HFFc6 (cell line): Measurements from ENCODE around the gene EPHX1. TPM values are rescaled to one million over a fixed set of nuclear protein-coding genes. Genes with fewer than 3 reads are reported as not detected.

Experiments
- DNase-seq: peaks from one replicate; pipeline ENCODE4 v3.0.0-alpha.2; 2018
- H3K27ac Mint-ChIP-seq: 2 replicates; pipeline ENCODE4 v1.8.0; 2020; ENCODE audit warnings: mild to moderate bottlenecking, mixed read lengths
- H3K27me3 Mint-ChIP-seq: 2 replicates; pipeline ENCODE4 v1.8.0; 2021; ENCODE audit warnings: mild to moderate bottlenecking, moderate library complexity, mixed read lengths; ENCODE audit not compliant: insufficient read depth
- H3K36me3 Mint-ChIP-seq: 2 replicates; pipeline ENCODE4 v1.8.0; 2021; ENCODE audit warnings: low read depth, mixed read lengths
- H3K4me1 Mint-ChIP-seq: 2 replicates; pipeline ENCODE4 v1.8.0; 2020; ENCODE audit warnings: low read depth, mixed read lengths
- H3K4me3 Mint-ChIP-seq: 2 replicates; pipeline ENCODE4 v1.8.0; 2020; ENCODE audit warnings: mild to moderate bottlenecking, moderate library complexity, mixed read lengths
- H3K9me3 Mint-ChIP-seq: 2 replicates; pipeline ENCODE4 v1.8.0; 2020; ENCODE audit warnings: mild to moderate bottlenecking, mixed read lengths
- total RNA-seq, 6 experiments: library from RNA; stranded (reverse); fragmentation: NEBNext Ultra II Directional; extraction: Animal tissue kit (Norgen Biotek cat#: 25700); gene quantifications; 2 replicates in 1 of 6; 3 replicates in 5 of 6; pipeline ENCODE4 v1.2.3, GENCODE V29; 2021
- TF ChIP-seq, protein P1 (sequence below): fragments of 200-600 bp; sonication (generic); IDR thresholded peaks from 2 replicates; pipeline ENCODE4 v1.5.0; 2021; ENCODE audit warnings: antibody characterized with exemption, mild to moderate bottlenecking

The EPHX1 gene
- total RNA-seq, 6 experiments from 2014 or later: 30.3 to 38.7 (median 34.9) TPM

DNA sequence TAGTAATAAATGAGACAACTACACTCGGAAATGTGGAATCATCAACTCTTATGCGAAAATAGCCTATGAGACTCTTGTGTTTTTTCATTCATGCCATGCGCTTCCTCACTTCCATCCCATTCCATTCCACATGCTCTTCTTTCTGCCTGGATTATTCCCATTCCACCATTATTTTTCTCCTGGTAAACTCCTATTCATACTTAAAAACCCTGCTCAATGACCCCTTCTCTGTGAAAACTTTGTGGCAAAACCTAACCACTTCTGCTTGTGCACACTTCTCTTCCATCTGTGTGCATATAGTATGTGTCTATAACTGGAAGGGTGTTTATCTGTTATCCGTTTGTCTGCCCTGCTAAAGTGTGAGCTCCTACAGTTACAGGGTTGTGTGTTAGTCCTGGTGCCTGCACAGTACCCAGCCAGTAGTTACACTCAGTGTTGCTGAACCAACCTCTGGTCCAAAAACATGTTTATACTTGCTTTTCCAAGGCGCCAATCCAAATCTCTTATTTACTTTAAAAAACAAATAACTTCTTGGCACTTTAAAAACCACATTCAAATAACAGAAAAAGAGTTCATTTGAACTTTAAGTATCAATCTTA lies 10.7 kb downstream of the EPHX1 start:
- Mint-ChIP-seq H3K27me3 (peaks cover 5% of the 10 kb centered on the region; the same call in 1 of the 2 replicates), H3K27ac (no peak overlapping the region), H3K4me3 (no peak overlapping the region), H3K4me1 (peaks cover 20% of the 10 kb centered on the region), H3K36me3 (no peaks in the 10 kb centered on the region), H3K9me3 (no peaks in the 10 kb centered on the region)
- DNase-seq: no peak
- TF ChIP-seq, protein P1, sequence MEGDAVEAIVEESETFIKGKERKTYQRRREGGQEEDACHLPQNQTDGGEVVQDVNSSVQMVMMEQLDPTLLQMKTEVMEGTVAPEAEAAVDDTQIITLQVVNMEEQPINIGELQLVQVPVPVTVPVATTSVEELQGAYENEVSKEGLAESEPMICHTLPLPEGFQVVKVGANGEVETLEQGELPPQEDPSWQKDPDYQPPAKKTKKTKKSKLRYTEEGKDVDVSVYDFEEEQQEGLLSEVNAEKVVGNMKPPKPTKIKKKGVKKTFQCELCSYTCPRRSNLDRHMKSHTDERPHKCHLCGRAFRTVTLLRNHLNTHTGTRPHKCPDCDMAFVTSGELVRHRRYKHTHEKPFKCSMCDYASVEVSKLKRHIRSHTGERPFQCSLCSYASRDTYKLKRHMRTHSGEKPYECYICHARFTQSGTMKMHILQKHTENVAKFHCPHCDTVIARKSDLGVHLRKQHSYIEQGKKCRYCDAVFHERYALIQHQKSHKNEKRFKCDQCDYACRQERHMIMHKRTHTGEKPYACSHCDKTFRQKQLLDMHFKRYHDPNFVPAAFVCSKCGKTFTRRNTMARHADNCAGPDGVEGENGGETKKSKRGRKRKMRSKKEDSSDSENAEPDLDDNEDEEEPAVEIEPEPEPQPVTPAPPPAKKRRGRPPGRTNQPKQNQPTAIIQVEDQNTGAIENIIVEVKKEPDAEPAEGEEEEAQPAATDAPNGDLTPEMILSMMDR: no peak

DNA sequence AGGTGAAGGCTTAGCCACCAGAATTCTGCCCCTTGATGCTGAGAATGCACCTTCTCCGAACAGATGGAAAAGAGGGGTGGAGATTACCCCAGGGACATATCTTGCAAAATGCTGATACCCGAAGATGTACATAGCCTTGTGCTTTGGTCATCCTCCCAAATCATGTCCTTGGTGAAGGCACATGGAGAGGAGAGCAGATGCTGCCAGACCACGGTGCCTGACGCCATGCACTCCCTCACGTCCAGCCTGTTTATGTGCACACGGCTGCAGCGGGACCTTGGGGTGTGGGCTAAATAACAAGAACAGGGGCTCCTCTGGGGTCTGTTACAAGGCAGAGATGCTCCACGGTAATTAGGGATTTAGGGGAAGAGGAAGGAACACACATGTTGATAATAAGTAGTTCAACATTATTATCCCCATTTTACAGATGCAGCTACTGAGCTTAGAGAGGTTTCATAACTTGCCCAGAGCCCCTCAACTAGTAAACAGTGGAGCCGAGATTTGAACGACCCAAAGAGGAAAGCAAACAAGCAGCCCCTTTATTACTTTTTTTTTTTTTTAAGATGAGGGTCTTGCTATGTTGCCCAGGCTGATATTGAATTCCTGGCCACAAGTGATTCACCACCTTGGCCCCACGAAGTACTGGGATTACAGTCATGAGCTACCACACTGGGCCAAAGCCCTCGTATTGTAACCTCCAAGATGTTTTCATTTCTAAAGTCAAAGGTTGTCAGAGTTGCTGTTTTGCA lies 12.9 kb downstream of the EPHX1 start:
- no peak overlapping the region for H3K4me3 Mint-ChIP-seq
- H3K27ac Mint-ChIP-seq: no peak overlapping the region
- H3K4me1 Mint-ChIP-seq: peaks cover 7% of the 10 kb centered on the region
- H3K9me3 Mint-ChIP-seq: no peaks in the 10 kb centered on the region
- no peak for DNase-seq
- H3K36me3 Mint-ChIP-seq: no peaks in the 10 kb centered on the region
- H3K27me3 Mint-ChIP-seq: peaks cover 2% of the 10 kb centered on the region; the same call in 1 of the 2 replicates
- TF ChIP-seq, protein P1: no peak

DNA sequence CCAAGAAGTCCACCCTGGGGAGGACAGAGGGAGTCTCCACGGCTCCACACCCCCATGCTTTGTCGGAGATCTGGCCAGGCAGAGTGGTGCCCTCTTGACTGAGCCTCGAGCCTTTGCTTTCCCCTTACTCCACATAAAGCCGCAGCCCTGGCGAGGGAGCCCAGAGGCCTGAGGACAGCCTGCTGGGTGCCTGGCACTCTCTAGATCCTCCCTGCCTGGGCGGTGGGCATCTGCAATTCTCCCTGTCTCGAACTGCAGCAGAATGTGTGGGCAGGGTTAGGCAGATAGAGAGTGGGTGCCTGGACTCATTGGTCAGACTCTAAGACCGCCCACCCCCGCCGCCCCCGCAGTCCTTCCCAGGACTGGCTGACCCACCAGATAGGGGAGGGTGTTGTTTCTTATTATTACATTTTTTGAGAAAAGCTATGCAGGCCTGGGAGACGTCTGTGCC lies 13.9 kb downstream of the EPHX1 start:
- DNase-seq: no peak
- H3K36me3 Mint-ChIP-seq: no peaks in the 10 kb centered on the region
- no peak overlapping the region for H3K27ac Mint-ChIP-seq
- no peaks in the 10 kb centered on the region for H3K9me3 Mint-ChIP-seq
- H3K27me3 Mint-ChIP-seq: peaks cover 2% of the 10 kb centered on the region; the same call in 1 of the 2 replicates
- H3K4me1 Mint-ChIP-seq: no peaks in the 10 kb centered on the region
- H3K4me3 Mint-ChIP-seq: no peak overlapping the region
- TF ChIP-seq, protein P1: no peak

GRCh38 chr1:225824533-225824941 lies 14.6 kb downstream of the EPHX1 start:
- TF ChIP-seq, protein P1: no peak
- no peak for DNase-seq
- peaks cover 2% of the 10 kb centered on the region; the same call in 1 of the 2 replicates for H3K27me3 Mint-ChIP-seq

DNA sequence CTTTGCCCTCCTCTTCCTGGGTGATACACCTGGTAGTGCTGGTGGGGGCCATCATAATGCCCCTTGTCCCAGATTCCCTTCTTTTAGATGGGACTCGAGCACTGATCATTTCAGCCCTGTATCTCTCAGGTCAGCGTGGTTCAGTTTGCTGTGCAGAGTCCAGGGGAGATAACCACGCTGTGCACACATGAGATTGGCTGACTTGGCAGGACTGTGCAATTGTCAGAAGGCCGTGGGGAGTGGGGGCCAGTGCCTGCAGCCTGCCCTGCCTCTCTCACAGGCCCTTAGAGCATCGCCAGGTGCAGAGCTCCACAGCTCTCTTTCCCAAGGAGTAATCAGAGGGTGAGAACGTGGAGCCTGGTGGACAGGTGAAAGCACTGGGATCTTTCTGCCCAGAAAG lies 15.2 kb downstream of the EPHX1 start:
- TF ChIP-seq, protein P1: no peak
- no peak overlapping the region for H3K4me3 Mint-ChIP-seq
- no peak overlapping the region for H3K27ac Mint-ChIP-seq
- no peak for DNase-seq
- H3K4me1 Mint-ChIP-seq: no peaks in the 10 kb centered on the region
- H3K27me3 Mint-ChIP-seq: peaks cover 2% of the 10 kb centered on the region
- no peaks in the 10 kb centered on the region for H3K36me3 Mint-ChIP-seq
- no peaks in the 10 kb centered on the region for H3K9me3 Mint-ChIP-seq

More at GRCh38 chr1:225824533-225824941, 14.6 kb downstream of the EPHX1 start:
- no peak overlapping the region for H3K27ac Mint-ChIP-seq
- H3K9me3 Mint-ChIP-seq: no peaks in the 10 kb centered on the region
- H3K4me1 Mint-ChIP-seq: no peaks in the 10 kb centered on the region
- no peaks in the 10 kb centered on the region for H3K36me3 Mint-ChIP-seq
- no peak overlapping the region for H3K4me3 Mint-ChIP-seq
